HG02884 (cell line): ENCODE results near the gene CENPU.
"Not testable (repeated sequence)": the region's sequence is repeated elsewhere in the genome, so short reads cannot be mapped to it uniquely, and the experiment has no call there.

Experiments
- ATAC-seq: cut with Tn5 transposase; IDR thresholded peaks from one replicate; pipeline ENCODE4 v1.9.1; 2021; ENCODE audit warnings: mild to moderate bottlenecking, moderate library complexity; ENCODE audit not compliant: unreplicated experiment

The CENPU gene

DNA sequence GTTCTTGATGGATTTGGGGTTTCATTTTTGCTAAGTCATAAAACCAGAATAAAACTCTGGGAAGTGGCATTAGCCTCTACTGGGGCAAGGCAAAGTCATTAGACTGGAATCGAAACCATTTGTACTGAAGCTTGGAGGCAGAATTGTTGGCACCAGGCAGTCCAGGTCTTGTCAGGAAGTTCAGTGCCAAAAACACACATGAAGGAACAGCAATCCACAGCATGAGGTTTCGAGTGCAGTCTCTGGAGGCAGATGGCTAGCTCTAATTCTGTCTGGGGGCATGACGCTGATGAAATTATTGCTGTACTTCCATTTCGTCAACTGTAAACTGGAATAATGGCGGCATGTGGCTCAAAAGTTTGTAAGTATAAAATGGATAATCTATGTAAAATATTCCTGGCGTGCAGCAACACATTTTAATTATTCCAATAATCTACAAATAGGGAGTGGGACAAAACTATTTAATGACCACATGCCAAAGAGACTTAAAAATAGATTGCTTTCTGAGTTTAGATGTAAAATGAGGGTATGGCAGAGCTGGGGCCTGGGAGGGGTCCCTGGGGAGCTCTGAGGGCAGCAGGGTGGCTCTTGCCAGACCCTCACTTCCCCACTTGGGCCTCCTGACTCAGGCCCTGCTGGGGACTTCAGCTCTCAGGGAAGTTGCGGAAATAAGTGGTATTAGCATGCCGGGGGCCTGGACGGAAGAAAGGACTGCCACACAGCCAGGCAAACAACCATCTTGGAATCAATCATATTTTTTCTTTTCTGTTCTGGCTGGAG lies 18.8 kb upstream of the CENPU start:
- ATAC-seq = no peak

DNA sequence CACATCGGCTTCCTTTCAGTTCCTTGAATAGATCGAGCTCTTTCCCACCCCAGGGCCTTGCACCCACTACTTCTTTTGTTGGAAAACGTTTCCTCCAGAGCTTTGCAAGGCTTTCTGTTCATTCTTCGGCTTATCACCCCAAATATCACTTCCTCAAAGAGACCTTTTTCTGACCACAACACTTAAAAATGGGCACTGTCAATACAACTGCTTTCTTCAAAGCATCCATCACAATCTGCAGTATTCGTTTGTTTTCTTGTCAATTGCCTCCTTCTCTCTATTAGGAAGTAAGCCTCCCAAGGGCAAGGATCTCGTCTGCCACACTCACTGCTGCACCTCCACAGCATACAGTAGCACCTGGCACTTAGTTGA lies 17.7 kb upstream of the CENPU start:
- no peak for ATAC-seq

DNA sequence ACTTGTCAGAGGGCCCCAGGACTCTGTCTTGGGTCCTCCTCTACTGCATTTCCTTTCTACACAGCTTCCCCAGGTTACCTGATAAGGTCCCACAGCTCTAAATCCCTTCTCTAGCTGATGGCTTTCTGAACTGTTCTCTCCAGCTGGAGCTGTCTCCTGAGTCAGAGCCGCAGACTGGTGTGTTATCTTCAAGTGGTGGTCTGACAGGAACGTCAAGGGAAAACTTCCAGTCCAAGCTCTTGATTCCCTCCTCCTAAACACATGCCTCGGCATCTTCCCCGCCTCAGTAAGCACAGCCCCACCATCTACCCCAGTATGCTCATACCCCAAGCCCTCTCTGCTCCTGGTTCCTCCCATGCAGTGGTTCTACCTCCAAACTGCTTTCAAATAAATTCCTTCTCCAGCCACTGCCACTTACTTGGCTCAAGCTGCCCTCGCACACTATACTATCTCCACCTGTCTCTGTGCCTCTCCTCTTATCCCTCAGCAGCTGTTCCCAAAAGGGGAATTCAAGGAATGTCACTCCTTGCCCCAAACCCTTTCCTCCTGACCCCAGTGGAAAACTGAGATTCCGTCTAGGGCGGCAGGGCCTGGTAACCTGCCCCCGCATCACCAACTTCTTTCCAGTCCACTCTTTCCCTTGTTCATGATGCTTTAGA lies 17.2 kb upstream of the CENPU start:
- ATAC-seq = no peak

DNA sequence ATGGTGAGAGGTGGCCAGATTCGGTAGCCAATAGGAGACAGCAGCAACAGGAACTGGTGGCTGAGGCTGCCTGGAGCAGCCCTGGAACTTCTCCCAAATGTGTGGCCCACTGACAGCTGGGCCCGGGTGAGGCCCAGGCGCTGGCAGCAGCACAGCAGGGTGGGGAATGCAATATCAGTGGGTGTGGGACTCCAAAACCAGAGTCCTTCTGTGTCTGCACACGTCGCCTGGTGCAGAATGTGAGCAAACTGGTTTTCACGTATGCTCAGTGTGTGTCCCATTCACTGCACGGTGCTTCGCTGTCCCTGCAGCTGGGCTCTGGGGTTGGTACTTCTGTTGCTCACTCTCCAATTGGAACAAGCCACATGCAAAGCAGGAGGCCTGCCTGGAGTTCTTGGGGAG lies 14.4 kb upstream of the CENPU start:
- no peak for ATAC-seq

DNA sequence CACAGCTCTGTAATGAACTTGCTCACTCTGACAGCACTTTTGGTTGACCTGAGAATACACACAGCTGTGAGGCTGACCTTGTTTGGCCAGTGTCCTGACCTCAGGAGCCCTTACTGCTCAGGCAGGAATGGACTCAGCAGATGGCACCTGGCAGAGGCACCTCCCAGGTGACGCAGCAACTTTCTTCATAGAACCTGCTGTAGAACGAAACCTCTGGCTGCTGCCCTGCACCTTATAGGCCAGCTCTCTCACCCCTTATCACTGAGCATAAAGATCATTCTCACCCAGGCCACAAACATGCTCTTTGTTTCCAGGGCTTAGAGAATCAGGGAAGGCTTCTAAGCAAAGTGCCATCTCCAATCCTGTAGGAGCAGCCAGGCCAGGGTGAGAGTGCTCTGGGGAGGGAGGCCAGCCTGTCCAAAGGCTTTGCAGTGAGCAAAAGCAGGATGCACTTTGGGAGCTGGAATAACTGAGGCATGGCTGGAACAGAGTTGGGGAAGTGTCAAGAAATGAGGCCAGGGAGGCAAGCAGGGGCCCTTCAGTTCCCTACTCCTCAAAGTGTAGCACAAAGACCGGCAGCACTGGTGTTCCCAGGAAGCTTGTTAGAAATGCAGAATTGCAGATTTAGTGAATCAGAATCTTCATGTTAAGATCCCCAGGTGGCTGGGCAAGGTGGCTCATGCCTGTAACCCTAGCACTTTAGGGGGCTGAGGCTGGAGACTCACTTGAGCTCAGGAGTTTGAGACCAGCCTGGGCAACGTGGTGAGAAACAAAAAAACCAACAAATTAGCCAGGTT lies 13.3 kb upstream of the CENPU start:
- ATAC-seq = no peak

DNA sequence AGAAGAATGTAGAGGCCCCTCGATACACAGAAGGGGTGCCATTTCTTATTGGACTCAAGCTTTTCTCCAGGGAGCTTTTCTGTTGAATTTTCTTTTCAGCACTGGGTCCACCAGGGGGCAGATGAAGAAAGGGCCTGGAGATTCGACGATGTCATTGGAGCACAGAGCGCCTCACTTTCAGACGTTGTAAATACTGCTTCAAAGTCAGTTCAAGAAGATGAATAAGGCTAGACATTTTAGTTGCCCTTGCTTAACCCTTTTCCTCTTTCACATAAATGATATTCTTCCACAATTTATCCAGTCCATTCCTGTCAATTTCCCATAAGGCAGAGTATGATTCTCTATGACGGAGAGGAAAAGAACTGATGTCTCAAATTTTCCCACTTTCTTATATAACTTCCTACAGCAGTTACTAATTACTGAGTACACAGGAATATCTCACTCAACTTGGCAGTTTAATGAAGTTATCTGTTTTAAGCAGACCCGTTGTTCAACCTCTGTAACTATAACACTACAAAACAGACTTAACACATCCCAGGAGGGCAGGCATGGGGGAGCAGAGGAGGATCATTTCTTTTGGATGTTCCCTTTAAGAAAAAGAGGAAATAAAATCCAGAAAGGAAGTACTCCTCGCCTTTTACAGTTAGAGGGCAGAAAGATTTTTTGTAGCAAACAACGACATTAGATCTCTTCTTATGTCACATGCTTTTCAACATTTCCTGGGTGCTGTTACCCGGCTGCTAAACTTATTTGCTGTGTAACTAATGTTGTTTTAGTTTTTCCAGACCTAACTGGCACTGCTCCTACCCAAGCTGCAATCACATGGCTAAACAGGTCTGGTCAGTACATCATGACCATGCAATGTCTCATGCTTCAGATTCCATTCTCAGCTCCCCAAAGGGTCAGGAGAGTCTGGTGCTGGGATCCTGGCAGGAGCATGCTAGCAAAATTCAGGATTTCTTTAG lies 12.2 kb upstream of the CENPU start:
- ATAC-seq = peak; percentile 73

DNA sequence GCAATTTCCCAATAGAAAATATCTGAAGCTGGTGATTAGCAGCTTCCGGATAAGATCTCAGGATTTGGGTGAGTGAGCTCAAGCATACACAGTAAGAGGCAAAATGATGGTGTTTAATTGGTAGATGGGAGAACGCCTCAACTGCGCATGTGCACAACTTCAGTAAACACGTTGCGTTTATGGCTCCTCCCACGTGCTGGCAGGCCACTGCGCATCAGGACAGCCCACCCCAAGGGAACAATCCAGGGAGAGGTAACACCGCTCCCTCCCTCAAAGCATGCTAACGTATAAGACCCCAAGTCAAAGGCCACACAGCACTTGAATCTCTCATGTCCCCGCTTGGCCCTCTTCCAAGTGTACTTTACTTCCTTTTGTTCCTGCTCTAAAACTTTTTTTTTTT lies 10.3 kb upstream of the CENPU start:
- ATAC-seq = no peak

DNA sequence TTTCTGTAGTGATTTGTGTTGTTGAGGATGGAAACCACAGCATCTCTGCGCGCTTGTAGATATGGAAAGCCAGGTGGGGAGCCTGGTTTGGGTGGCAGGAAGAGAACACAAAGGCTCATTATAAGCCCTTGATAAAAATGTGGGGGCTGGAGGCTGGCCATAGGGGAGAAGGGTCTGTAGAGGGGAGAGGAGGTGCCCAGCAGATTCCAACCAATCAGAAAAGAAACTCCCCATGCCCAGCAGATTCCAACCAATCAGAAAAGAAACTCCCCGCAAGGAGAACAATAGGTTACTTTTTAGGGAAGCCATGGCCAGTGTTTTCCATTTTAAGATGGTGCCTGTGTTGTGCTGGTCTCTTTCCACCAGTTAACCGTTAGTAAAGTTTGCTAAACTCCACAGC lies 9.8 kb upstream of the CENPU start:
- no peak for ATAC-seq

DNA sequence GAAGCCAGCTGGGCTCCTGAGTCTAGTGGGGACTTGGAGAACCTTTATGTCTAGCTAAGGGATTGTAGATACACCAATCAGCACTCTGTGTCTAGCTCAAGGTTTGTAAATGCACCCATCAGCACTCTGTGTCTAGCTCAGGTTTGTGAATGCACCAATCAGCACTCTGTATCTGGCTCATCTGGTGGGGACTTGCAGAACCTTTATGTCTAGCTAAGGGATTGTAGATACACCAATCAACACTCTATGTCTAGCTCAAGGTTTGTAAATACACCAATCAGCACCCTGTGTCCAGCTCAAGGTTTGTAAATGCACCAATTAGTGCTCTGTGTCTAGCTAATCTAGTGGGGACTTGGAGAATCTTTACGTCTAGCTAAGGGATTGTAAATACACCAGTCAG lies 7.8 kb upstream of the CENPU start:
- ATAC-seq = not testable (repeated sequence)

DNA sequence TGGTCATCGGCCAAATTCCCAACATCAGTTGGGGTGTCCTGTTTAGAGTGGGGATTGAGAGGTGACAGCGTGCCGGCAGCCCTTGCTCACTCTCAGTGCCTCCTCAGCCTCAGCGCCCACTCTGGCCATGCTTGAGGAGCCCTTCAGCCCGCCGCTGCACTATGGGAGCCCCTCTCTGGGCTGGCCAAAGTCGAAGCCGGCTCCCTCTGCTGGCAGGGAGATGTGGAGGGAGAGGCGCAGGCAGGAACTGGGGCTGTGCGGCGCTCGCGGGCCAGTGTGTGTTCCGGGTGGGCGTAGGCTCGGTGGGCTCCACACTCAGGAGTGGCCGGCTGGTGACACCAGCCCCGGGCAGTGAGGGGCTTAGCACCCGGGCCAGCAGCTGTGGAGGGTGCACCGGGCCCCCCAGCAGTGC lies 7.1 kb upstream of the CENPU start:
- ATAC-seq = no peak

DNA sequence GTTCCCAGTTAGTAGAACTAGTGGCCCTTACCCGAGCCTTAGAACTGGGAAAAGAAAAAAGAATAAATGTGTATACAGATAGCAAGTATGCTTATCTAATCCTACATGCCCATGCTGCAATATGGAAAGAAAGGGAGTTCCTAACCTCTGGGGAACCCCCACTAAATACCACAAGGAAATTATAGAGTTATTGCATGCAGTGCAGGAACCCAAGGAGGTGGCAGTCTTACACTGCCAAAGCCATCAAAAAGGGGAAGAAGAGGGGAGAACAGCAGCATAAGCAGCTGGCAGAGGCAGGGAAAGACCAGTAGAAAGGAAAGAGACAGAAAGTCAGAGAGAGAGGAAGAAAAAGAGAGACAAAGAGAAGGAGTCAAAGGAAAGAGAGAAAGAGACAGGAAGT lies 5.7 kb upstream of the CENPU start:
- ATAC-seq = not testable (repeated sequence)

DNA sequence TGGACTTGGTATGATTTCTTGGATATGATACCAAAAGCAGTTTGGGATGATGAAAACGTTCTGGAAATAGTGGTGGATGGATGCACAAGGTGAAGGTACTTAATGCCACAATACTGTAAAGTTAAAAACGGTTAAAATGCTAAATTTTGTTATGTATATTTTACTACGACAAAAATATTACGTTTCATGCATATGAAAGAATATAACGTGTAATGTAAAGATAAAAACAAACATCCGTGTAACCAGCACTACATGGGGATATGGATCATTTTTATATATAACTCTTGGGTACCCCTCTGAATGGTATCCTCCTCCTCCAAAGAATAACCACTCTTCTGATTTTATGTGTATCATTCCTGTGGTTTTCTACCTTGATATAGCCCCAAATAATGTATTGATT lies 862 bp upstream of the CENPU start:
- no peak for ATAC-seq

DNA sequence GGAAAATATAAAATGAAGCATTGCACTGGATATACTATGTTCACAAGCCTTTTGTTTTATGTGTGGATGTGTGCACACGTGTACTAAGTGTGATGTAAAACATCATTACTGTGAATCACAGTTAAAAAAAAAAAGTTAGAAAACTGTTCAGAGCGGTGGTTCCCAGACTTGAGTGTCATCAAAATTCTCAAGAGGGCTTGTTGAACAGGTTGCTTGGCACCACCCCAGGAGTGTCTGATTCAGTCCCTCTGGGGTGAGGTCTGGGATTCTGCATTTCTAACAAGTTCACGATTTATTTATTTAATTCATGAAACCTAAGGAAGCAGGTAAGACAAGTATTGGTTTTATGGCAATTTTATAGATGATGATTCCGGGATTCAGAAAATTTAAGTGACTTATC lies 1.8 kb downstream of the CENPU start:
- ATAC-seq = no peak

DNA sequence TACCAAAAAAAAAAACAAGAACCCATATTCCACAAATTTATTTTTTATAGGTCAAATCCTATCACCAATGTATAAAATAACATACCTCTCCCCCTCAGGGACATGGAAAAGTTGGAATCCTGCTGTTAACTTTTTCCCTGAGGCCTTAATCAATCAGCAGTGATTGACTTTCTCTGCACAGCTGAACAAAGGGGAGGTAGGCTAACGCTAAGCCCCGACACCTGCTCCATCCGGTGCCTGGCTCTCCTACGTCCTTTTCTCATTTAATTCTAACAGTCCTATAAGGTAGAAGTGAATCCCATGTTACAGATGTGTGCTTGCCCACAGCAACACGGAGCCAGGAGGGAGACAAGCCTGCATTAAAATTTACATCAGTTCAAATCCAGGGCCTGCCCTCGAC lies 2.8 kb downstream of the CENPU start:
- ATAC-seq = no peak

DNA sequence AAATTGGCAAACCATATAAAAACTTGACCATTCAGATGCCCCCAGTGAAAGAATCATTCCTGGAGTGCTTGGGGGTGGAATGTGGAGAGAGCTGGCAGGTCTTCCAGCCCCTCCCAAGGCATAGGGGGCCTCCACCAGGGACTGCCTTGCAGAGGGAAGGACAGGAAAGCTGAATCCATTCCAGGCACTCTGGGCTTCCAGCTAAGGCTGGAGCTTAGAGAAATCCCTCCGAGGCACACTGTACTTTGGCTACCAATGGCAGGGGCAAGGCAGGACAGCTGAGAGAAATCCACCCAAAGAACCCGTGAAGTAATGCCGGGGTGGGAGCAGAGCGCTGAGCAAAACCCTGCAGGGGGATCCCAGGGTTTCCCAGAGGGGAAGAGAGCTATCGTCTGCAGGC lies 4.0 kb downstream of the CENPU start:
- no peak for ATAC-seq

DNA sequence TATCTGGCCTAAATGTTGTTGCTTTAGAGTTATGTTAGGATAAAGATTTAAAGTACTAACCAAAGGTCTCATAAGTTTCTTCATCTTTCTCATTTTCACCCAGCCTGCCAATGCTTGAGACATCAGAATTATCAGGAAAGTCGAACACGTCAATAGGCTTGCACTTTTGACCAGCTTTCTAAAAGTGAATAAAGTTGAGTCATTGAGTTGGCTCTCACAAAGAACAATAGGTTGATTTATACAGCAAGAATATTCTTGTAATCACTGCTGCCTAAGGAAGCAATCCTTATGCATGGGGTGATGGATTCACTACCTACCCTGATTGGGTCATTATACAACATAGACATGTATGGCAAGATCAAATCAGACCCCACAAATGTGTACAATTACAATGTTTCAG lies 5.0 kb downstream of the CENPU start:
- no peak for ATAC-seq

DNA sequence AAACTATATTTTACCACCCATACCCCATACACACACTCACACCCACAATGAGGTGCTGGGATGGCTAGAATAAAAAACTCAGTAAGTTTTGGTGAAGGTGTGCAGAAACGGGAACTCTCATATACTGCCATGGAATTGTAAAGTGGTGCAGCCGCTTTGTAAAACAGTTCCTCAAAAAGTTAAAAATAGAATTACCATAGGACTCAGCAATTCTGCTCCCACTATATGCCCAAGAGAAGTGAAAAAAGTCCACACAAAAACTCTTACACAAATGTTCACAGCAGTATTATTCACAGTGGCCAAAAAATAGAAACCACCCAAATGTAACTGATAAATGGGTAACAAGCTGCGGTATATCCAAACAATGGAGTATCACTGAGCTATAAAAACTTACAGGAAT lies 6.5 kb downstream of the CENPU start:
- no peak for ATAC-seq

DNA sequence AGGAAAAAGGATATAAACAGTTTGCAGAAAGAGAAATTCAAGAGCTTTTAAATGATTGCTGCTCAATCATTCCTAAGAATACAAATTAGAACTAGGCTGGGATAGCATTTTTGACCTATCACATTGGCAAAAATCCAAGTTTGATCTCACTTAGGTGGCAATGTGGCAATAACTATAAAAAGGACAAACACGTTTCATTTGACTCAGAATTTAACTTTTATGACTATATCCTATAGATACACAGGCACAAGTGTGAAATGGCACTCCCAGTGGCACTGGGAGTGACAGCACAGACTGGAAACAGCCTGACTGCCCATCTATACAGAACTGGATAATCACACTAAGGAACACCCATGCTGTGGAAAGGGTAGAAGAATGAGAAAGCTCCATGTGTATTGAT lies 11.1 kb downstream of the CENPU start:
- ATAC-seq = no peak

DNA sequence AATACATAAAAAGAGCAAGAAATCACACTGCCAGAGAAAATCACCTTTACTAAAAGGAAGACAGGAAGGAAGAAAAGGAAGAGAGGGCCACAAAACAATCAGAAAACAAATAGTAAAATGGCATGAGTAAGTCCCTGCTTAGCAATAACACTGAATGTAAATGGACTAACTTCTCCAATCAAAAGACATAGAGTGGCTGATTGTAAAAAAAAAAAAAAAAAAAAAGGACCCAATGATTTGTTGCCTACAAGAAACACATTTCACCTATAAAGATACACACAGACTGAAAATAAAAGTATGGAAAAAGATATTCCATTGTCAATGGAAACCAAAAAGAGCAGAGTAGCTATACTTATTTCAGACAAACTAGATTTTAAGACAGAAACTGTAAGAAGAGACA lies 12.6 kb downstream of the CENPU start:
- no peak for ATAC-seq

DNA sequence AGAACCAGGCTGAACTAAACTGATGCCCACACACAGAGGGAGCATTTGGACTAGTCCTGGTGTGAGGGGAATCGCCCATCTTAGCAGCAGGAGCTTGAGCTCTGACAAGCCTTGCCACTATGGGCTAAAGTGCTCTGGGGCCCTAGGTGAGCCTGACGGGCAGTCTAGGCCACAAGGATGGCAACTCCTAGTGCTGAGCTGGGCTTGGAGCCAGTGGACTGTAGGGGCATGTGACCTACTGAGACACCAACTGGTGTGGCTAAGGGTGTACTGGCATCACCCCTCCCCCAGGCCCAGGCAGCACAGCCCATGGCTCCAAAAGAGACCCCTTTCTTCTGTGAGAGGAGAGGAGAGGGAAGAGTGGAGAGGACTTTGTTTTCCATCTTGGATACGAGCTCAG lies 14.5 kb downstream of the CENPU start:
- no peak for ATAC-seq

DNA sequence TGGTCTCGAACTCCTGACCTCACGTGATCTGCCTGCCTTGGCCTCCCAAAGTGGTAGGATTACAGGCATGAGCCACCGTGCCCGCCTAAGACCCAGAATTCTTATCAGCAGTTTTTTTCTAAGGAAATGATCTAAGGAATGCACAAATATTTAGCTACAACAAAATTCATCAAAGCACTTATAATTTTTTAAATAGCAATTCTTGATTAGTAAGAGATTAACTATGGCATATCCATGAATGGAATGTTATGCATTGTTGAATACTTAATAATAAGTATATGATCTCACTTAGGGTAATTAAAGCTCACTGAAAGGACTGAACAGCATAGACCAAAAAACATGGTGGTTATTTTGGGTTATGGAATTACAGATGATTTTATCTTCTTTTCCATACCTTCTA lies 18.4 kb downstream of the CENPU start:
- ATAC-seq = no peak
